ENCODE data around the gene FCHO1.

GRCh38 chr19:17812099-17812498 lies 60.8 kb downstream of the FCHO1 start:
- no peak for TF ChIP-seq CTCF (IDR thresholded peaks at IDR 0.05)
- no peak for TF ChIP-seq EZH2phosphoT487 (IDR thresholded peaks at IDR 0.05)
- TF ChIP-seq EZH2 (IDR thresholded peaks at IDR 0.05), result no peak

All from neural progenitor cell (in vitro differentiated cells).